Activated CD4-positive, alpha-beta T cell treated with anti-CD3 and anti-CD28 coated beads, Interleukin-2, amount 10 ng/mL, durations not matched to agents 24 days and 14 days (primary cell): ENCODE measurements around the gene COL11A2. TPM values are rescaled to one million over a fixed set of nuclear protein-coding genes. Genes with fewer than 3 reads are reported as not detected.

Experiments
- total RNA-seq: library from RNA; stranded (reverse); gene quantifications from 2 replicates; pipeline ENCODE4 v1.2.3, GENCODE V29; 2022

The COL11A2 gene
- total RNA-seq, 1 donor from 2014 or later: 0.56 TPM

Other genes with a start within 250 kb of the COL11A2 start
- 8.1 and 8.7 TPM in 2 replicates for gene HLA-DMA, start 239.4 kb downstream of the COL11A2 start, total RNA-seq
- 320 TPM in 2 replicates for gene BRD2, start 223.9 kb downstream of the COL11A2 start, total RNA-seq
- gene HLA-DOA, start 182.9 kb downstream of the COL11A2 start, total RNA-seq: 0.21 and 0.38 TPM in 2 replicates
- 38.5 and 42.6 TPM in 2 replicates for gene HLA-DPA1, start 118.8 kb downstream of the COL11A2 start, total RNA-seq
- gene HLA-DPB1, start 116.5 kb downstream of the COL11A2 start, total RNA-seq: 4.7 and 6.2 TPM in 2 replicates
- 46.6 and 48.0 TPM in 2 replicates for gene RXRB, start 8.2 kb upstream of the COL11A2 start, total RNA-seq
- gene SLC39A7, start 8.4 kb upstream of the COL11A2 start, total RNA-seq: 61.7 and 63.9 TPM in 2 replicates
- 18.2 and 18.3 TPM in 2 replicates for gene HSD17B8, start 12.2 kb upstream of the COL11A2 start, total RNA-seq
- 44.4 and 47.6 TPM in 2 replicates for gene RING1, start 16.0 kb upstream of the COL11A2 start, total RNA-seq
- gene VPS52, start 79.4 kb upstream of the COL11A2 start, total RNA-seq: 59.9 and 64.9 TPM in 2 replicates
- 3,200 and 3,212 TPM in 2 replicates for gene RPS18, start 79.6 kb upstream of the COL11A2 start, total RNA-seq
- gene B3GALT4, start 84.7 kb upstream of the COL11A2 start, total RNA-seq: 4.1 and 4.6 TPM in 2 replicates
- gene WDR46, start 96.8 kb upstream of the COL11A2 start, total RNA-seq: 106 and 120 TPM in 2 replicates
- 114 and 132 TPM in 2 replicates for gene PFDN6, start 97.1 kb upstream of the COL11A2 start, total RNA-seq
- gene RGL2, start 106.5 kb upstream of the COL11A2 start, total RNA-seq: 27.3 and 28.4 TPM in 2 replicates
- gene TAPBP, start 121.6 kb upstream of the COL11A2 start, total RNA-seq: 271 and 278 TPM in 2 replicates
- 11.3 and 14.3 TPM in 2 replicates for gene ZBTB22, start 125.3 kb upstream of the COL11A2 start, total RNA-seq
- gene DAXX, start 130.5 kb upstream of the COL11A2 start, total RNA-seq: 64.9 and 71.3 TPM in 2 replicates
- 64.9 and 66.5 TPM in 2 replicates for gene KIFC1, start 199.4 kb upstream of the COL11A2 start, total RNA-seq
- gene PHF1, start 218.5 kb upstream of the COL11A2 start, total RNA-seq: 29.5 and 33.6 TPM in 2 replicates
- 120 and 124 TPM in 2 replicates for gene CUTA, start 225.6 kb upstream of the COL11A2 start, total RNA-seq
- 41.5 and 44.6 TPM in 2 replicates for gene SYNGAP1, start 227.6 kb upstream of the COL11A2 start, total RNA-seq